ENCODE data around the gene SYCE3. TPM values are rescaled to one million over a fixed set of nuclear protein-coding genes. Genes with fewer than 3 reads are reported as not detected.

Gene SYCE3
- total and polyA plus RNA-seq, 9 of the 15 experiments (the other 6 are each of a cell fraction or from before 2014, with no cell fraction given): 0.56 TPM; not detected in 8

DNA sequence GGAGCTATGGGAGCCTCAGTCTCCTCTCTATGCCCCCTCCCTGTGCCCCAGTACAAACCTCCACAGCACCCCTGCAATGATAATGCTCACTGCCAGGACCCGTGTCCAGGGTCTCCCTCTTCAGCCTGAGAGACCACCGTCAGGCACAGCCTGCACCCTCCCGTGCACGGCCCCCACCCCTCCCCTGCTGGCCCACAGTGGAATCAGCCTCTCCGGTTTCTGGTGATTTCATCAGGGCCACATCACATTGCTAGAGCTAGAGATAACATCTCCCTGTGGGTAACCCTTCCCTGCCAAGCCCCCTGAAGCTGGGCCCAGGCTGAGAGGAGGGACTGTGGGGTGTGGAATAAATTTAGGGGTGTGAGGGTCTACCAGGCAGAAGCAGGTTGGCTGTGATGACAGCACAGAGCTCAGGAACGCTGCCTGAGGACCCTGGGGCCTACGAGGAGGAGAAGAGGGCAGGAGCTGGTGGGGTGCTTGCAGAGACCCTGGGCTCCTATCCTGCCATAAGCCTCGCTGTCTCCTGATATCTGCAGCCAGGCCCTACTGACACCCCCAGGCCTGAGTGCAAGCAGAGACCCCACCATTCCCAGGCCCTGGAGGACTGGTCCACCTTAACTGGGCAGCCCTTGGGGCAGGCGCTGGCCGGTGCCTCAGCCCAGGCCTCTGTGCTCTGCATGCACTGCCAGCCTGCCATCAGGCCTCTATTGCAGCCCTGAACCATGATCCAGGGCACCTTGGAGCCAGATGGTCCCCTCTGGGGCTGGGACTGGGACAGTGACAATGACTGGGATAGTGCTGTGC is 17.0 kb downstream of the SYCE3 start, which contains the start of gene KLHDC7B (continued):
- TF ChIP-seq, protein P1, sequence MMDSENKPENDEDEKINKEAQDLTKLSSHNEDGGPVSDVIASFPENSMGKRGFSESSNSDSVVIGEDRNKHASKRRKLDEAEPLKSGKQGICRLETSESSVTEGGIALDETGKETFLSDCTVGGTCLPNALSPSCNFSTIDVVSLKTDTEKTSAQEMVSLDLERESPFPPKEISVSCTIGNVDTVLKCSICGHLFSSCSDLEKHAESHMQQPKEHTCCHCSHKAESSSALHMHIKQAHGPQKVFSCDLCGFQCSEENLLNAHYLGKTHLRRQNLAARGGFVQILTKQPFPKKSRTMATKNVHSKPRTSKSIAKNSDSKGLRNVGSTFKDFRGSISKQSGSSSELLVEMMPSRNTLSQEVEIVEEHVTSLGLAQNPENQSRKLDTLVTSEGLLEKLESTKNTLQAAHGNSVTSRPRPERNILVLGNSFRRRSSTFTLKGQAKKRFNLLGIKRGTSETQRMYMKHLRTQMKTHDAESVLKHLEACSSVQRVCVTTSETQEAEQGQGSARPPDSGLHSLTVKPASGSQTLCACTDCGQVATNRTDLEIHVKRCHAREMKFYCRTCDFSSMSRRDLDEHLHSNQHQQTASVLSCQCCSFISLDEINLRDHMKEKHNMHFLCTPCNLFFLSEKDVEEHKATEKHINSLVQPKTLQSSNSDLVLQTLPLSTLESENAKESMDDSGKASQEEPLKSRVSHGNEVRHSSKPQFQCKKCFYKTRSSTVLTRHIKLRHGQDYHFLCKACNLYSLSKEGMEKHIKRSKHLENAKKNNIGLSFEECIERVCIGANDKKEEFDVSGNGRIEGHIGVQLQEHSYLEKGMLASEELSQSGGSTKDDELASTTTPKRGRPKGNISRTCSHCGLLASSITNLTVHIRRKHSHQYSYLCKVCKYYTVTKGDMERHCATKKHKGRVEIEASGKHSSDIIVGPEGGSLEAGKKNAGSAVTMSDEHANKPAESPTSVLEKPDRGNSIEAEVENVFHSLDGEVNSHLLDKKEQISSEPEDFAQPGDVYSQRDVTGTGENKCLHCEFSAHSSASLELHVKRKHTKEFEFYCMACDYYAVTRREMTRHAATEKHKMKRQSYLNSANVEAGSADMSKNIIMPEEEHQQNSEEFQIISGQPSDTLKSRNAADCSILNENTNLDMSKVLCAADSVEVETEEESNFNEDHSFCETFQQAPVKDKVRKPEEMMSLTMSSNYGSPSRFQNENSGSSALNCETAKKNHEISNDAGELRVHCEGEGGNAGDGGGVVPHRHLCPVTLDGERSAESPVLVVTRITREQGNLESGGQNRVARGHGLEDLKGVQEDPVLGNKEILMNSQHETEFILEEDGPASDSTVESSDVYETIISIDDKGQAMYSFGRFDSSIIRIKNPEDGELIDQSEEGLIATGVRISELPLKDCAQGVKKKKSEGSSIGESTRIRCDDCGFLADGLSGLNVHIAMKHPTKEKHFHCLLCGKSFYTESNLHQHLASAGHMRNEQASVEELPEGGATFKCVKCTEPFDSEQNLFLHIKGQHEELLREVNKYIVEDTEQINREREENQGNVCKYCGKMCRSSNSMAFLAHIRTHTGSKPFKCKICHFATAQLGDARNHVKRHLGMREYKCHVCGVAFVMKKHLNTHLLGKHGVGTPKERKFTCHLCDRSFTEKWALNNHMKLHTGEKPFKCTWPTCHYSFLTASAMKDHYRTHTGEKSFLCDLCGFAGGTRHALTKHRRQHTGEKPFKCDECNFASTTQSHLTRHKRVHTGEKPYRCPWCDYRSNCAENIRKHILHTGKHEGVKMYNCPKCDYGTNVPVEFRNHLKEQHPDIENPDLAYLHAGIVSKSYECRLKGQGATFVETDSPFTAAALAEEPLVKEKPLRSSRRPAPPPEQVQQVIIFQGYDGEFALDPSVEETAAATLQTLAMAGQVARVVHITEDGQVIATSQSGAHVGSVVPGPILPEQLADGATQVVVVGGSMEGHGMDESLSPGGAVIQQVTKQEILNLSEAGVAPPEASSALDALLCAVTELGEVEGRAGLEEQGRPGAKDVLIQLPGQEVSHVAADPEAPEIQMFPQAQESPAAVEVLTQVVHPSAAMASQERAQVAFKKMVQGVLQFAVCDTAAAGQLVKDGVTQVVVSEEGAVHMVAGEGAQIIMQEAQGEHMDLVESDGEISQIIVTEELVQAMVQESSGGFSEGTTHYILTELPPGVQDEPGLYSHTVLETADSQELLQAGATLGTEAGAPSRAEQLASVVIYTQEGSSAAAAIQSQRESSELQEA (IDR thresholded peaks at IDR 0.05; ENCODE audit: low read depth): no peak
- TF ChIP-seq TCF7 (IDR thresholded peaks at IDR 0.05; ENCODE audit: borderline replicate concordance) (no peak), NR2C1 (IDR thresholded peaks at IDR 0.05) (no peak), NR2C1 (tag; IDR thresholded peaks at IDR 0.05) (no peak), MAFF (IDR thresholded peaks at IDR 0.05; ENCODE audit: low read length) (no peak), RNF2 (IDR thresholded peaks at IDR 0.05) (peak; percentile 29; the same call in 1 of the 2 replicates), ZNF133 (CRISPR knock-in tag; IDR thresholded peaks at IDR 0.05) (no peak), DPF2 (IDR thresholded peaks at IDR 0.05) (peak; percentile 26; the same call in 1 of the 2 replicates)
- TF ChIP-seq, protein P2, sequence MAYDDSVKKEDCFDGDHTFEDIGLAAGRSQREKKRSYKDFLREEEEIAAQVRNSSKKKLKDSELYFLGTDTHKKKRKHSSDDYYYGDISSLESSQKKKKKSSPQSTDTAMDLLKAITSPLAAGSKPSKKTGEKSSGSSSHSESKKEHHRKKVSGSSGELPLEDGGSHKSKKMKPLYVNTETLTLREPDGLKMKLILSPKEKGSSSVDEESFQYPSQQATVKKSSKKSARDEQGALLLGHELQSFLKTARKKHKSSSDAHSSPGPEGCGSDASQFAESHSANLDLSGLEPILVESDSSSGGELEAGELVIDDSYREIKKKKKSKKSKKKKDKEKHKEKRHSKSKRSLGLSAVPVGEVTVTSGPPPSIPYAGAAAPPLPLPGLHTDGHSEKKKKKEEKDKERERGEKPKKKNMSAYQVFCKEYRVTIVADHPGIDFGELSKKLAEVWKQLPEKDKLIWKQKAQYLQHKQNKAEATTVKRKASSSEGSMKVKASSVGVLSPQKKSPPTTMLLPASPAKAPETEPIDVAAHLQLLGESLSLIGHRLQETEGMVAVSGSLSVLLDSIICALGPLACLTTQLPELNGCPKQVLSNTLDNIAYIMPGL (CRISPR knock-in tag; IDR thresholded peaks at IDR 0.05): no peak

All from K562 (cell line).